Stimulated activated CD8-positive, alpha-beta memory T cell treated with anti-CD3 and anti-CD28 coated beads, Interleukin-7, amount 100 ng/mL, for 48 hours (primary cell): Measurements from ENCODE around the gene GLYATL1.
"Not testable (repeated sequence)": the region's sequence is repeated elsewhere in the genome, so short reads cannot be mapped to it uniquely, and the experiment has no call there.

Experiments used
- DNase-seq, 2 donors: peaks; one replicate each; pipeline ENCODE4 v3.0.0-alpha.2; 2020; ENCODE audit warnings: low read depth in 1 of 2; ENCODE audit errors: extremely low read depth in 1 of 2

GLYATL1 gene

GRCh38 chr11:58992489-58992888, 53.2 kb downstream of the GLYATL1 start:
- no peak for DNase-seq

GRCh38 chr11:58994171-58994570, 54.9 kb downstream of the GLYATL1 start:
- no peak for DNase-seq

- DNase-seq = no peak
These were observed 59.4 kb downstream of the GLYATL1 start for GRCh38 chr11:58998480-58999290.

GRCh38 chr11:58999291-58999680, 60.0 kb downstream of the GLYATL1 start:
- no peak for DNase-seq

- no peak for DNase-seq
These were observed 60.7 kb downstream of the GLYATL1 start for GRCh38 chr11:59000003-59000402.

- DNase-seq = not testable (repeated sequence)
These were observed 62.7 kb downstream of the GLYATL1 start for GRCh38 chr11:59002006-59002405.
